ENCODE results near the gene AKIP1.

DNA sequence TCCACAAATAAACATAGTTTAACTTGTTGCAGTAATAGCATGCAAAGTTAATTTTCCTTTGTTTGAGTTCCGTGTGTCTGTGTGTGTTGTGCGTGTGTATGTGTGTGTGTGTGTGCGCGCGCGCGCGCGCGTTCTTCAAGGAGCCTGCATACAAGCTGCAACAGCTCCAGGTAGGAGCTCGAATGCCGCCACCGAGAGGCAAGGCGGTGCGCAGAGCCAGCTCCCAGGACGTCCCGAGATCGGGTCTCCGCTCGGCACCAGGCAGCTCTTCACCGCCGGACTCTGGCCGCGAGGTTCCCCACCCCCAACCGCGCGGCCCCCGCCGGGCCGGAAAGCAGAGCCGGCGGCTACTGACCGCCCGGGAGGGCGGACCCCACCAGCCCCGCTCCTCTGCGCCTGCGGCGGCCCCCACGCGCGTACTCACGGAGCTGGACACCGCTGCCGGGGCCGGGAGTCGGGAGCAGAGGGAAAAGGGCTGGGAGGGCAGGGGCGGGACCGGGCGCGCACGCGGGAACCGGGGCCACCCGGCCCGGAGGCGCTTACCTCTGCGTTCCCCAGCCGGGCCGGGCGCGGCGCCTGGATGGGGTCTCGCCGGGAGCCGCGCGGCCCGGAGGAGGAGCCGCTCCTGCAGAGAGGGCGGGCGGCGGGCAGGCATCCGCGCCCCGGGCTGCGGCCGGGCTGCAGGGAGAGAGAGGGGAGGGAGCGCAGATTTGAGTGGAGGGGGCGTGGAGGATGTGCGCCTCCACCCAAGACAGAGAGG, 40.4 kb upstream of the AKIP1 start:
- TF ChIP-seq HDAC1 (IDR thresholded peaks at IDR 0.05) (no peak), TRIM24 (IDR thresholded peaks at IDR 0.05) (no peak), FOXJ3 (CRISPR knock-in tag; IDR thresholded peaks at IDR 0.05) (no peak), CREBBP (IDR thresholded peaks at IDR 0.05; ENCODE audit: low read depth, low read length) (no peak), ZNF197 (CRISPR knock-in tag; IDR thresholded peaks at IDR 0.05; ENCODE audit: low read depth) (no peak), MXI1 (IDR thresholded peaks at IDR 0.05; ENCODE audit: low read depth, low read length) (no peak)
- TF ChIP-seq, protein P1, sequence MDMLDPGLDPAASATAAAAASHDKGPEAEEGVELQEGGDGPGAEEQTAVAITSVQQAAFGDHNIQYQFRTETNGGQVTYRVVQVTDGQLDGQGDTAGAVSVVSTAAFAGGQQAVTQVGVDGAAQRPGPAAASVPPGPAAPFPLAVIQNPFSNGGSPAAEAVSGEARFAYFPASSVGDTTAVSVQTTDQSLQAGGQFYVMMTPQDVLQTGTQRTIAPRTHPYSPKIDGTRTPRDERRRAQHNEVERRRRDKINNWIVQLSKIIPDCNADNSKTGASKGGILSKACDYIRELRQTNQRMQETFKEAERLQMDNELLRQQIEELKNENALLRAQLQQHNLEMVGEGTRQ (CRISPR knock-in tag; IDR thresholded peaks at IDR 0.05): no peak
- TF ChIP-seq, protein P2, sequence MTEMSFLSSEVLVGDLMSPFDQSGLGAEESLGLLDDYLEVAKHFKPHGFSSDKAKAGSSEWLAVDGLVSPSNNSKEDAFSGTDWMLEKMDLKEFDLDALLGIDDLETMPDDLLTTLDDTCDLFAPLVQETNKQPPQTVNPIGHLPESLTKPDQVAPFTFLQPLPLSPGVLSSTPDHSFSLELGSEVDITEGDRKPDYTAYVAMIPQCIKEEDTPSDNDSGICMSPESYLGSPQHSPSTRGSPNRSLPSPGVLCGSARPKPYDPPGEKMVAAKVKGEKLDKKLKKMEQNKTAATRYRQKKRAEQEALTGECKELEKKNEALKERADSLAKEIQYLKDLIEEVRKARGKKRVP (CRISPR knock-in tag; IDR thresholded peaks at IDR 0.05): no peak
- TF ChIP-seq, protein P3, sequence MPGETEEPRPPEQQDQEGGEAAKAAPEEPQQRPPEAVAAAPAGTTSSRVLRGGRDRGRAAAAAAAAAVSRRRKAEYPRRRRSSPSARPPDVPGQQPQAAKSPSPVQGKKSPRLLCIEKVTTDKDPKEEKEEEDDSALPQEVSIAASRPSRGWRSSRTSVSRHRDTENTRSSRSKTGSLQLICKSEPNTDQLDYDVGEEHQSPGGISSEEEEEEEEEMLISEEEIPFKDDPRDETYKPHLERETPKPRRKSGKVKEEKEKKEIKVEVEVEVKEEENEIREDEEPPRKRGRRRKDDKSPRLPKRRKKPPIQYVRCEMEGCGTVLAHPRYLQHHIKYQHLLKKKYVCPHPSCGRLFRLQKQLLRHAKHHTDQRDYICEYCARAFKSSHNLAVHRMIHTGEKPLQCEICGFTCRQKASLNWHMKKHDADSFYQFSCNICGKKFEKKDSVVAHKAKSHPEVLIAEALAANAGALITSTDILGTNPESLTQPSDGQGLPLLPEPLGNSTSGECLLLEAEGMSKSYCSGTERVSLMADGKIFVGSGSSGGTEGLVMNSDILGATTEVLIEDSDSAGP (CRISPR knock-in tag; IDR thresholded peaks at IDR 0.05): no peak
- TF ChIP-seq, protein P4, sequence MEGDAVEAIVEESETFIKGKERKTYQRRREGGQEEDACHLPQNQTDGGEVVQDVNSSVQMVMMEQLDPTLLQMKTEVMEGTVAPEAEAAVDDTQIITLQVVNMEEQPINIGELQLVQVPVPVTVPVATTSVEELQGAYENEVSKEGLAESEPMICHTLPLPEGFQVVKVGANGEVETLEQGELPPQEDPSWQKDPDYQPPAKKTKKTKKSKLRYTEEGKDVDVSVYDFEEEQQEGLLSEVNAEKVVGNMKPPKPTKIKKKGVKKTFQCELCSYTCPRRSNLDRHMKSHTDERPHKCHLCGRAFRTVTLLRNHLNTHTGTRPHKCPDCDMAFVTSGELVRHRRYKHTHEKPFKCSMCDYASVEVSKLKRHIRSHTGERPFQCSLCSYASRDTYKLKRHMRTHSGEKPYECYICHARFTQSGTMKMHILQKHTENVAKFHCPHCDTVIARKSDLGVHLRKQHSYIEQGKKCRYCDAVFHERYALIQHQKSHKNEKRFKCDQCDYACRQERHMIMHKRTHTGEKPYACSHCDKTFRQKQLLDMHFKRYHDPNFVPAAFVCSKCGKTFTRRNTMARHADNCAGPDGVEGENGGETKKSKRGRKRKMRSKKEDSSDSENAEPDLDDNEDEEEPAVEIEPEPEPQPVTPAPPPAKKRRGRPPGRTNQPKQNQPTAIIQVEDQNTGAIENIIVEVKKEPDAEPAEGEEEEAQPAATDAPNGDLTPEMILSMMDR (IDR thresholded peaks at IDR 0.05 in 2 of 3, conservative IDR thresholded peaks at IDR 0.05 in 1 of 3; ENCODE audit: insufficient read depth in 2 of 3, low read depth in 1 of 3, low read length in 3 of 3): no peak
